ENCODE results near the gene MMP24. TPM values are rescaled to one million over a fixed set of nuclear protein-coding genes. Genes with fewer than 3 reads are reported as not detected.

Gene MMP24
- total RNA-seq, 1 donor from 2014 or later: 1.9 TPM

- Histone ChIP-seq H4K20me1 (ENCODE audit: low read depth) (no peaks in the 10 kb centered on the region), H3K79me2 (ENCODE audit: low read depth) (no peaks in the 10 kb centered on the region), H3K4me2 (no peak overlapping the region), H3K36me3 (no peaks in the 10 kb centered on the region), H3K4me3 (no peak overlapping the region), H2AFZ (replicated peaks) (no peak overlapping the region), H3K9me3 (ENCODE audit: low read depth) (no peaks in the 10 kb centered on the region), H3K27me3 (no peaks in the 10 kb centered on the region), H3K27ac (no peak overlapping the region), H3F3A (ENCODE audit: low read depth) (no peaks in the 10 kb centered on the region), H3K4me1 (no peaks in the 10 kb centered on the region), H3K9ac (no peak overlapping the region)
- no peaks in the 10 kb centered on the region for H3K9me3 Mint-ChIP-seq
- peaks cover 3% of the 10 kb centered on the region for H3K4me1 Mint-ChIP-seq
- no peaks in the 10 kb centered on the region for H3K27me3 Mint-ChIP-seq (ENCODE audit: insufficient read depth, low read depth)
- peaks cover 4% of the 10 kb centered on the region for H3K36me3 Mint-ChIP-seq
- H3K27ac Mint-ChIP-seq: no peak overlapping the region
- H3K4me3 Mint-ChIP-seq: no peak overlapping the region
- TF ChIP-seq EZH2phosphoT487 (IDR thresholded peaks at IDR 0.05) (no peak), CTCF (IDR thresholded peaks at IDR 0.05) (peak; percentile 81)
- DNase-seq (ENCODE audit: low spot score): peak; percentile 83
Observed at GRCh38 chr20:35306931-35307517, 80.5 kb downstream of the MMP24 start.

GRCh38 chr20:35307666-35308653 lies 81.5 kb downstream of the MMP24 start:
- no peaks in the 10 kb centered on the region for H3F3A ChIP-seq (ENCODE audit: low read depth)
- no peaks in the 10 kb centered on the region for H3K4me1 ChIP-seq
- no peaks in the 10 kb centered on the region for H3K9me3 Mint-ChIP-seq
- TF ChIP-seq EZH2 (IDR thresholded peaks at IDR 0.05) (no peak), EZH2phosphoT487 (IDR thresholded peaks at IDR 0.05) (no peak), CTCF (IDR thresholded peaks at IDR 0.05) (no peak)
- no peak overlapping the region for H3K27ac ChIP-seq
- no peaks in the 10 kb centered on the region for H3K27me3 ChIP-seq
- no peak overlapping the region for H2AFZ ChIP-seq (replicated peaks)
- H3K4me3 ChIP-seq: no peak overlapping the region
- H3K4me1 Mint-ChIP-seq: peaks cover 3% of the 10 kb centered on the region
- H3K4me2 ChIP-seq: no peak overlapping the region
- no peak overlapping the region for H3K4me3 Mint-ChIP-seq
- H3K27ac Mint-ChIP-seq: peak overlapping the region; percentile 74
- no peak overlapping the region for H3K9ac ChIP-seq
- H3K27me3 Mint-ChIP-seq (ENCODE audit: insufficient read depth, low read depth): no peaks in the 10 kb centered on the region
- DNase-seq (ENCODE audit: low spot score): no peak
- no peaks in the 10 kb centered on the region for H3K36me3 ChIP-seq
- no peaks in the 10 kb centered on the region for H3K79me2 ChIP-seq (ENCODE audit: low read depth)
- no peaks in the 10 kb centered on the region for H3K9me3 ChIP-seq (ENCODE audit: low read depth)
- H3K36me3 Mint-ChIP-seq: peaks cover 5% of the 10 kb centered on the region
- H4K20me1 ChIP-seq (ENCODE audit: low read depth): no peaks in the 10 kb centered on the region

GRCh38 chr20:35311409-35311808 lies 84.9 kb downstream of the MMP24 start:
- no peak overlapping the region for H3K27ac Mint-ChIP-seq

More at GRCh38 chr20:35311409-35311808, 84.9 kb downstream of the MMP24 start:
- H3K27ac ChIP-seq: no peak overlapping the region
- Mint-ChIP-seq H3K27me3 (ENCODE audit: insufficient read depth, low read depth) (no peaks in the 10 kb centered on the region), H3K36me3 (peaks cover 4% of the 10 kb centered on the region), H3K4me3 (no peak overlapping the region), H3K9me3 (no peaks in the 10 kb centered on the region), H3K4me1 (no peaks in the 10 kb centered on the region)
- H3K4me3 ChIP-seq: no peak overlapping the region
- no peaks in the 10 kb centered on the region for H3K79me2 ChIP-seq (ENCODE audit: low read depth)
- no peaks in the 10 kb centered on the region for H3K36me3 ChIP-seq
- no peaks in the 10 kb centered on the region for H3K27me3 ChIP-seq
- no peaks in the 10 kb centered on the region for H3K9me3 ChIP-seq (ENCODE audit: low read depth)
- H3K9ac ChIP-seq: no peak overlapping the region
- no peak for DNase-seq (ENCODE audit: low spot score)
- no peak overlapping the region for H2AFZ ChIP-seq (replicated peaks)
- no peak overlapping the region for H3K4me2 ChIP-seq
- no peaks in the 10 kb centered on the region for H3K4me1 ChIP-seq
- H3F3A ChIP-seq (ENCODE audit: low read depth): no peaks in the 10 kb centered on the region
- TF ChIP-seq EZH2 (IDR thresholded peaks at IDR 0.05) (no peak), CTCF (IDR thresholded peaks at IDR 0.05) (no peak), EZH2phosphoT487 (IDR thresholded peaks at IDR 0.05) (no peak)
- no peaks in the 10 kb centered on the region for H4K20me1 ChIP-seq (ENCODE audit: low read depth)

All from neural progenitor cell (in vitro differentiated cells).